ENCODE data around the gene PIP5K1C.
"Not testable (repeated sequence)": the region's sequence is repeated elsewhere in the genome, so short reads cannot be mapped to it uniquely, and the experiment has no call there.

Gene PIP5K1C

DNA sequence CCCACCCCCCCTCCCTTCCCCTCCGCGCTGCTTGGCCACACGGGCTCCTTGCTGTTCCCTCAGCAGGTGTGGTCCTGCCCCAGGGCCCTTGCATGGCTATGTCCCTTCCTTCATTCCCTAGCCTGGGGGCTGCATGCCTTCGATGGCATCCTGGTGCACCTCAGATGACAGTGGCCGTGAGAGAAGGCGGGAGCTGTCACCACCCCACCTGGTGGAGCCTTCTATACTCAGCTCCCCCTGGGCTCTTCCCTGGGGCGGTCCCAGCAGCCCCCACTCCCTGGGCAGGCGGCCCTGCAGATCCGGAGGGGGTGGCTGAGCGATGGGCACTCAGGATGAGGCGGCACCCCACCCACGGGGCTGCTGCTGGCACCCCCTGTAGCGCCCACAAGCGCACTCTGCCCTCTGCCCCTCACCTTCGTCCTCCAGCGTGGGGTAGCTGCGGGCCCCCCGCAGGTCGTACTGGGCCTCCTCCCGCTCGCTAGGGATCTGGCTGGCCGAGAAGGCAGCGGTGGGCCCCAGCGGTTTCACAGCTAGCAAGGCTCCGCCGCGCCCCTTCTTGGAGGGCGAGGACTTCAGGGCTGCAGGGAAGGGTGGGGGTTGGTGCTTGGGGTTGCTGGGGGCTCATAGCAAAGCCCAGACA lies 56.5 kb downstream of the PIP5K1C start:
- DNase-seq = no peak

DNA sequence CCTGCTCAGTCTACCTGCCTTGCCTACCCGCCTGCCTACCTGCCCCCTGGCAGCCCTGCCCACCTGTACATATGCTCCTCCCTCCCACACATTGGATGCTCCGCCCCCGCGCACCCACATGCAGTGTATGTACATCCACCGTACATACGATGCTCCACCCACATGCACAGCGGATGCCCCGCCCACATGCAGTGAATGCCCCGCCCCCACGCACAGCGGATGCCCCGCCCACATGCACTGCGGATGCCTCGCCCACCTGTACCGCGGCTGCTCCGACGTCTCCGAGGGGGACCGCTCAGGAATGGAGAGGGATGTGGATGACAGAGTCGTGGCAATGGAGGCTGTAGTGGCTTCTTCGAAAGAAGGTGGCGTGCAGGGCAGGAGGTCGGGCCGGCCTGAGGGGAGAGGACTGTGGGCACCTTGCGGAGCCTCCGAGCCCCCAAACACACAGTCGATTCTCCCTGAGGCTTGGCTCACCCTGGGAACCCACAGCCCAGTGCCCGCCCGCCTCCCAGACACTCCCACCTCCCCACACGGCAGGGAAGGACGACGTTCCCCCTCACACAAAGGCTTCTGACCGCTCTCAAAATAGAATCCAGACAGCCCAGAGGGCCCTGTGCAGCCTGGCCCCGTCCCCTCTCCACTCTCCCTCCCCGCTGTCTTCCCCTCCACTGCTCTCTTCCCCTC lies 57.1 kb downstream of the PIP5K1C start:
- DNase-seq = no peak

- DNase-seq = no peak
Measured at GRCh38 chr19:3642296-3642695, 58.0 kb downstream of the PIP5K1C start.

DNA sequence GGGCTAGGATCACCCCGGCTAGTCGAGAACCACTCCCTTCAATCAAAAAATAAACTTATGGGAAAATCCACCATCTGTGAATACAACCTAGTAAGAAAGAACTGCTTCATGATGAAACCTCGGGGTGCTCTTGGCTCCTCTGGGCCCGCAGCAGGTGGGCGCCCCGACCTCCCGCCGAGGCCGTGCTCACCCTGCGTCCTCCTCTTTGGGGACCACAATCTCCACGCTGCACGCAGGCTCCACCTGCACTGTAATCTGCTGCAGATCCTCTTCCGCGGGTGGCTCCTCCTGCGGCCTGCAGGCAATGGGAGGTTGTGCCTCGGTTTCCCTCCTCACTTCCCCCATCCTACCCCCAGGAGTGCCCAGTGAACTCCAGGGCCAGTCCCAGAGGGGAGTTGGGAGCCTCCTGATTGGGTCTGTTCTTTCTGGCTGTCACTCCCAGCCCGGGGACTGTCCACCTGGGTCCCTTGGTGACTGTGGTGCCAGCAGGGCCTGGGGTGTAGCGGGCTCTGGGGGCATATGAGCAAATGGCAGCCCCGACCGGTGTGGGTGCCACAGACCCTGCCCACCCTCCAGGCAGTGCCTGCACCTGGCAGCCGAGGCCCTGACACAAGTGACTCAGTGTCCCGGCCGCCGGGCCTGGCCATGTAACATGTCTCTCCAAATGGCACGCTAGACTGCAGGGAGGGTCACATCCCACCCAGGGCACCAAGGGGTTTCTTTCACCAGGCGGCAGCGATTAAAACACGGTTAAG lies 58.6 kb downstream of the PIP5K1C start:
- no peak for DNase-seq

- no peak for DNase-seq
Measured at GRCh38 chr19:3639479-3639878, 60.8 kb downstream of the PIP5K1C start.

DNA sequence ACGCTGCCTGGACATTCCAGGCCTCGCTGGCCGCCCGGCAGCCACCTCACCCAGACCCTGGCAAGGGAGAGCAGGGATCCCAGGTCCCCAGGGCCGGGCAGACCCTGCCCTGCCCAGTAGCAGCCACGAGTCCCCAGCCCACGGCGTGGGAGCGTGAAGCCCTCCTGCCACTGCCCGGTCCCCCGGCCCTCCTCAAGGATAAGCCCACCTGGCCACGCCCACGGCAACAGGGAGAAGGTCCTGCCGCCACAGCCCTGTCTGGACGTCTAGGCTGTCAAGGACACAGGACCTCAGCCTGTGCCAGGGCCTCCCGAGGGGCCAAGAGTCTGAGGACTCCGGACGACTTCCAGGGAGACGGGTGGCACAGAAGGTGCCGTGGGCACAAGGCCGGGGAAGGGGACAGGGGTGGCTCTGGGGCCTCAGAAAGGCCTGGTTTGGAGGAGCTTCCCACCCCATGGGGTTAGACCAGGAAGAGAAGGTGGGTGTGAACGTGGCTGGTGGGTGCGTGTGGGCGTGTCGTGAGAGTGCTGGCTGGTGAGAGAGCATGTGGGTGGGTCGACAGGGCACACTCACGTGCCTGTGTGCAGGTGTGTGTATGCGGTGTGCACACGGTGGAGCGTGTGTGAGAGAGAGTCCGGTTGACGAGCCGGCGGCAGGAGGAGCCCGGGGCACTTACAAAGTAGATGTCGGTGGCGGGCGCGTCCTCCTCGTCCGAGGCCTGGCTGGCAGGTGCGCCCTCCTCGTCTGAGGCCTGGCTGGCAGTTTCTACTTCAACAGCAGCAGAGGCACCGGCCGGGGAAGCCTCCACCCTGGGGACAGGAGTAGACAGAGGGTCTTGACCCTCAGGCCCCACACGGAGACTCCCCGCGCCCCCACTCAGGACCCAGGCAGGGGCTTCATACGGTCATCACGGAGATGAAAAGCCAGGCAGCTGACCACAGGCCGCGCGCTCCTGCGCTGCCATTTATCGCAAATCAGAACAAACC lies 61.8 kb downstream of the PIP5K1C start:
- no peak for DNase-seq

DNA sequence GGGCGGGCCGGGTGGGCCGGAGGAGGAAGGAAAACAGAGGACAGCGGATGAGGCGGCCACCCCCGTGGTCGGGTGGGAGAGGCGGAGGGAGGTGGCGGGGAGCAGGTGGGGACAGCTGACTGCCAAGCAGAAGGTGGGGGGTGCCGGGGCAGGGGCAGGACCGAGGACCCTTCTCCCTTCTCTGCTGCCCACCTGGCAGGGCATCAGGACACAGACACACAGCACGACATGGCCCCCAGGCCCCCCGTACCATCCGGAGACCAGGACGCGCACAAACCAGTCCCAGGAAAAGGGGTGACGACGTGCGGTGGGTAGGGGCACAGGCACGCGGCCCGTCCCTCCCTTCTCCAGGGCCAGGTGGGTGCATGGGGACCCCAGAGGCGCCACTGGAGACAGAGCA lies 62.6 kb downstream of the PIP5K1C start:
- no peak for DNase-seq

DNA sequence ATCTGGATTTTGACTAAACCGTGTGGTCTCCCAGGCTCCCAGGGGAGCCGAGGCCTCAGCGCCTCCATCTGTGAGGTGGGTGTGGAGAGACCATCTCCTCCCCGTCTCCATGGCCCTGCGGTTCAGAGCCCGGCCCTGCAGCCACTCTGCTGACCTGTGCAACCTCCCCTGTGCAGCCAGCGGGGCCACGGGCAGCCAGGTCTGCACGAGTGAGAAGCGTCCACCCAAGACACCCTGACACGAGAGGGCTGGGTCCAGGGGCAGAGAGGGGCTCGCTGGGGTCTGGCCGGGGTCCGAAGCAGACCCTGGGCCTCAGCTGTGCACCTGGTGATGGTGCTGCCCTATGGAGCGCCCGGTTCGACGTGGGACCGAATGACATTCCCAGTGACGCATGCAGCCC lies 63.3 kb downstream of the PIP5K1C start:
- DNase-seq = no peak

- no peak for DNase-seq
Measured at GRCh38 chr19:3636506-3636905, 63.8 kb downstream of the PIP5K1C start.

DNA sequence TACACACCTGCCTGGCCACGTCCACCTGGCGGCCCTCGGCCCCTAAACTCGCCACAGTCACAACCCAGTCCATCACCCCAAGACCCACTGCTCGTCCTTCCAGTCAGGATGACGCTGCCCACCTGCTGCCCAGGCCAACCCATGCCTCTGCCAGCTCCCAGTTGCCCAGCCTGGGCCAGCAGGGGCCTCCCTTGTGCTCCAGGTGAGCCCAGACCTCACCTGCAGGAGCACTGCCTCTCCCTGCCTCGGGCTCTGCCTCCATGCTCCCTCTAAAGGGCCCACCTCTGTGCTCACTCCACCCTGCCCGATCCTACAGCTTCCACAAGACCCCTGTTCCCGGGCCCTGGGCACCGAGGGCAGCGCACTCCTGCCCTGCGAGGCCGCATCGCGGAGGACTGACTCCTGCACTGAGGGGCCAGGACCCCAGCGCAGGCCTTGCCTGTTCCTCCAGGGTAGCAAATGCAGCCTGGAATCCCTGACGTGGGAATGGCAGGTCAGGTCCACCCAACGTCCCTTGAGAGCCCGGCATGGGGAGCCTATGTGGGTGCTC lies 65.7 kb downstream of the PIP5K1C start:
- DNase-seq = no peak

- DNase-seq = no peak
Measured at GRCh38 chr19:3633559-3633988, 66.7 kb downstream of the PIP5K1C start.

DNA sequence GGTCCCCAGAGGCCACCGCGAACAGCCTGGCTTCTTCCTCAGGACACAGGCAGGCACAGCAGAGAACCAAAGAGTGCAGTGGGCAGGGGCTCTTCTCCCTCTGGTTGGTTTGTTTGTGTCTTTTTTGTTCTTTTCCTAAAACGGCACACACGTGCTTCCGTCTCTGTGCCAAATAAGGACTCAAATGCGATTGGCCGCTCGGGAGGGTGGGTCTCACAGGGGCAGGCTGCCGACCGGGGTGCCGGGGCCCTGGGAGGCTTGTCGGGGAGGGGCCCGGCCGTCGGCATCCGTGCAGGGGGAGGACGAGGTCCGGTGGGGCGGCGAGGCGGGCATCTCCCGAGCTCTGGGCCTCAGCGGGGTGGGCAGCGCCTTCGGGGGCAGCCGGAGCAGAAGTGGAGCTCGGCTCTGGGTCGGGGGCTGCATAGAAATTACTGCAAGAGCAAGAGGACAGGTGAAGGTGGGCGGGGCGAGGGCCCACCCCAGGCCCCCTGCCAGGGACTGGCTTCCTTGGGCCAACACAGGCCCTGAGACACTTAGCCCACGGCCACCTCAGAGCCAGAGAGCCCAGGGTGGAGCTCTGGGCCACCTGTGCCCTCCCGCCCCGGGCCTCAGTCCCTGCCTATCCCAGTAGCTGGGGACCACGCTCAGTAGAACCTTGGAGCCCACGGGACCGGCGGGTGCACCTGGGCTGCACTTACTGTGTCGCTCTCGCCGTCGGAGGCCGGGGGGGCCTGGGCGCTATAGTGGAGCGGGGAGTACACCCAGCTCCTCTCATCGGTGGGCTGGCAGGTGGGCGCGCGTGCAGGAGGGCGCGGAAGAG lies 67.3 kb downstream of the PIP5K1C start:
- no peak for DNase-seq

- no peak for DNase-seq
Measured at GRCh38 chr19:3632098-3632497, 68.2 kb downstream of the PIP5K1C start.

DNA sequence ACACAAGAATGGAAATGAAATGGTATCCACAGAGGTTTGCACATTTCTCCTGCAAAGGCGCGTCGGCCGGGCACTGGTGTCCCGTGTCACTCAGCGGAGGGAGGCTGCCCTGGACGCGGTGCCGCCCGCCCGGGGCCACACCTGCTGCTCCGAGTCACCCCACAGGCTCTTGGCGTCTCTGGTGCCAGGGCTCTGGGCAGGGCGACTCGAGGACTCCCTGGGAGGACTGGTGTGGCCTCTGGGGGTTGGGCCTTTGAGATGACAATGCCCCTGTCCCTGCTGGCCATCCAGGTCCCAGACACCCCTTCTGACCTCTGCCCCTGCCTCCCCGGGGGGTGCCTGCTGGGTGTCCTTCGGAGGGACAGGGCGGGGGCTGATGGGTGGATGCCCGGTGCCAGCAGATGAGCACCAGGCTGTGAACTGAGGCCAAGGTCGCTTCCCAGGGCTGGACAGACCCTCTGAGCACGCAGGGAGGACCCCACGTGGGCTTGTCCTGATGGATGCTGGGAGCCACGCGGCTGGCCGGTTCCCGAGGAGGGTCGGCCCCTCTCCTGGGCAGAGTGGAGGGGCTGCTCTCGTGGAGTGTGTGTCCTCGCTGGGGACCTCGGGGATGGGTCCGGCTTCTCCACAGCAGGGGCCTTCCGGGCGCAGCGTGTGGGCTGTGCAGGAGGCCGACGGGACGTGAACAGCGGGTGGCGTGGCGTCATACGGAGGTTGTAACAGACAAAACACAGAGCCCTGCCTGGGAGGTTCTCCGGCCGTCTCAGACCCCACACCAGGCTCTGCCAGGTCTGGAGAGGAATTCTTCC lies 69.0 kb downstream of the PIP5K1C start:
- DNase-seq = no peak

GRCh38 chr19:3628766-3629165 lies 71.5 kb downstream of the PIP5K1C start:
- not testable (repeated sequence) for DNase-seq

DNA sequence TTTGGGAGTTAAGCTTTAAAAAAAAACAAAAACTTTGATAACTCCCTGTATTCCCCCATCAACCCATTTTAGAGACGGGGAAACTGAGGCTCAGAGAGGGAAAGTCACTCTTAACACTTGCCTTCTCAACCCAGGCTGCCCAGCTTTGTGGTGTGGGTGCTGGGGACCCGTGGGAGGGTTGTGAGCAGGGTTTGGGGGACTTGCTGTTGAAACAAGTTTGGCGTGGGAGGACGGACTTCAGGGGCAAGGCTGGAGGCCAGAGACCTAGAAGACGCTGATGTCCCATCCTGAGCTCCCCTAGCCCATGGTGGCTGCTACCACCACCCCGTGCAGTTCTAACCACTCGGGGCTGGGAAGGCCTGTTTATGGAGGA lies 72.9 kb downstream of the PIP5K1C start:
- no peak for DNase-seq

- DNase-seq = peak; percentile 98
Measured at GRCh38 chr19:3626473-3627350, 73.6 kb downstream of the PIP5K1C start, which contains the start of gene CACTIN. Gene CACTIN, minus strand, starts transcription at chr19:3626790. Its CDS starts 28 bp downstream, at chr19:3626762.

GRCh38 chr19:3625996-3626472 lies 74.2 kb downstream of the PIP5K1C start:
- no peak for DNase-seq

GRCh38 chr19:3623716-3624115 lies 76.6 kb downstream of the PIP5K1C start:
- no peak for DNase-seq

Measured in COR-L47 (cell line).